GM21526 (cell line): ENCODE measurements around the gene CDKAL1.
A peak's percentile ranks its signal among the peaks of the same experiment; 100 is the strongest.

ENCODE experiments used
- ATAC-seq: cut with Tn5 transposase; IDR thresholded peaks from one replicate; pipeline ENCODE4 v1.9.1; 2021; ENCODE audit warnings: moderate library complexity; ENCODE audit not compliant: unreplicated experiment, low FRiP score

Gene CDKAL1

DNA sequence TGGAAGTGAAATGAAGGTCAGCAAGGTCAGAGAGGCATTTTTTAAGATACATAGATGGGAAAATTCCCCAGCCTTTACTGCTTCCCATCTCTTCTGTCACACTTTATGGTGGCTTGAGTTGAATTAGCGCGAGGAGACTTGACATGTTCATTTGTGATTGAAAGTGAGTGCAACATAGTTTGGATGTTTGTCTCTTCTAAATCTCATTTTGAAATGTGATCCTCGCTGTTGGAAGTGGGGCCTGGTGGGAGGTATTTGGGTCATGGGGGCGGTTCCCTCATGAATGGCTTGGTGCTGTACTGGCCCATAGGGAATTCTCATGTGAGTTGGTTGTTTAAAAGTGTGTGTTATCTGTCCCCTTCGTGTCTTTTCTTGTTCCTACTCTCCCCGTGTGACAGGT is 237.2 kb downstream of the CDKAL1 start:
- ATAC-seq: no peak

DNA sequence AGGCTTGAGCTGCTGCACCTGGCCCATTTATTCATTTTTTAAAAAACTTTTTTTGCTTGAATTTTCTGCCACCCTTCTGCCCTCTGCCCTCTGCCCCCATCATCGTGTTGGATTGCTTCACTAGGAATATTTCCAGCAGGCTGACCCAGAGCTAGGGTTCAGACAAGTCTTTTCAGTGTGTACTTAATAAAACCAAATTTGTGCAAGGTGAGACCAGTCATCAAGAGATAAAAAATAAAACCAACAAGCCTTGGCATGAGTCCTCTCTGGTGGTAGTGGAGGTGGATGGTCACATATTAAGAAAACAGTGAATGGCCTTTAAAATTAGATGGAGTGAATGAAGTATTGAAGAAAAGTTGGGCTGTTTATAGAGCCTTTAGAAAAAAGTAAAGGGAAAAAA is 239.6 kb downstream of the CDKAL1 start:
- ATAC-seq: no peak

DNA sequence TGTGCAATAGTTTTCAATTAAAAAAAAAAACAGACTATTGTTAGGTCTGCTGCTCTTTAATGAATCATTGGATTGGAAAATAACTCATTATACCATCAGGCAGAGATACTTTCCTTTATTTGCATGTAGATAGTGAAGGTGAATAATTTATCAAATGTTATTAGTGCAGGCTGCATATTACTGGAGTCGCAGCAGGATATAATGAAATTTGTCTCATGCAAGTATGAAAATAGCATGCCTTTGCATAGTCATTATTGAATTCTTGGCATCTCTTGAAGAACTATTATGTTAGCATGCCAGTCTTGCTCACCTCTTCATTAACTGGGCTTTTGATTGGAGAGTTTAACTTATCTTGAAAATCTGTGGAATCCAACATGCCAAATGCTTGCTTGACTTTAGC is 241.7 kb downstream of the CDKAL1 start:
- ATAC-seq: no peak

DNA sequence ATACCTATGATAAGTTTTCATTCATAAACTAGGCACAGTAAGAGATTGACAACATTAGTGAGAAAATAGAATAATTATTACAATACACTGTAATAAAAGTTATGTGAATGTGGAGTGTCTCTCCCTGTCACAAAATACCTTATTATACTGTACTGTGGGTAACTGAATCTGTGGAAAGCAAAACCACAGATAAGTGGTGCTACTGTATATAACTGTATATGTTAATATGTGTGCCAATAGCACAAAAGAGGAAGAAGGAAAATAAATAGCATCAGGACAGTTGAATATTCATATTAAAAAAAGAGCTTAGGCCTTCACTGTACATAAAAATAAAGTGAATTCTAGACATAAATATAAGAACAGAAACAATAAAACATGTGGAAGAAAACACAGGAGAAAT is 243.5 kb downstream of the CDKAL1 start:
- no peak for ATAC-seq

DNA sequence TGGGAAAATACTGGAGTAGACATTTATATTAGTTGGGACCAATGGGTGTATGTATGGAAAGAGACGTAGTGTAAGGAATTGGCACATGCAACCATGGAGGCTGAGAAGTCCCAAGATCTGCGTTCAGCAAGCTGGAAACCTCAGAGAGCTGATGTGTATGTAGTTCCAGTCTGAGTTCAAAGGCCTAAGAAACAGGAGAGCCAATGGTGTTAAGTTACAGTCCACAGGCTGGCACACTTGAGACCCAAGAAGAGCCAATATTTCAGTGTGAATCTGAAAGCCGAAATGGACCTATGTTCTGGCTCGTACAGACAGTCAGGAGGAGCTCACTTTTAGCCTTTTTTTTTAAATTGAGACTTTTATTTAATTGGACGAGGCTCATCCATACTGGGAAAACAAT is 244.2 kb downstream of the CDKAL1 start:
- no peak for ATAC-seq

DNA sequence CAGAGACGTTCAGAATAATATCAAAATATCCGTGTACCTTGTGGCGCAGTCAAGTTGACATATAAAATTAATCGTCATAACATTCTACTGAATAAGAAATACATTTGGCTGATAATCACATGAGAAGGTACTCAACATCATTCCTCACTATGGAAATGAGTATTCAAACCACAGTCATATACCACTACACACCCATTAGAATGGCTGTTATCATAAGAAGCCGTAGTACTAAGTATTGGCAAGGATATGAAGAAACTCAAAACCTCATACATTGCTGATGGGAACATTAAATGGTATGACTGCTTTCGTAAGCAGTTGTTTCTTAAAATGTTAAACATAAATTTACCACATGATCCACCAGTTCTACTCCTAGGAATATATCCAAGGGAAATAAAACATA is 244.7 kb downstream of the CDKAL1 start:
- no peak for ATAC-seq

DNA sequence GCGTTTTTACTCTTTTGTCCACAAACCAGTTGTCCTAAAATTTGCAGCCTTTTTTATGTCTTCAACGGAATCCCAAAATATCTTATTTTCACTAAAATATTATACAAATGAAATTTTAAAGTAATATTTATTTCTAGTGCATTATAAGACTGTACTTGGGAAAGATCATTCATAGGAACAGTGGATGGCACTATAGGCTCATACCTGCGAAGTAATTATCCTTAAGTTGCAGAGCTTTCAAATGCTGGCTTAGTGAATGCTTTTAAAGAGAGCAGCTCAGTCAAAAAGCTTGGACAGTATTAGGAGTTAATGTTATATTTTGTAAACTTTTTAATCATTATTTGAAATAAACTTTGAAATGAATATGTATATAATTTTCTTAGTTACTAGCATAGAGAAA is 254.9 kb downstream of the CDKAL1 start:
- ATAC-seq: no peak

DNA sequence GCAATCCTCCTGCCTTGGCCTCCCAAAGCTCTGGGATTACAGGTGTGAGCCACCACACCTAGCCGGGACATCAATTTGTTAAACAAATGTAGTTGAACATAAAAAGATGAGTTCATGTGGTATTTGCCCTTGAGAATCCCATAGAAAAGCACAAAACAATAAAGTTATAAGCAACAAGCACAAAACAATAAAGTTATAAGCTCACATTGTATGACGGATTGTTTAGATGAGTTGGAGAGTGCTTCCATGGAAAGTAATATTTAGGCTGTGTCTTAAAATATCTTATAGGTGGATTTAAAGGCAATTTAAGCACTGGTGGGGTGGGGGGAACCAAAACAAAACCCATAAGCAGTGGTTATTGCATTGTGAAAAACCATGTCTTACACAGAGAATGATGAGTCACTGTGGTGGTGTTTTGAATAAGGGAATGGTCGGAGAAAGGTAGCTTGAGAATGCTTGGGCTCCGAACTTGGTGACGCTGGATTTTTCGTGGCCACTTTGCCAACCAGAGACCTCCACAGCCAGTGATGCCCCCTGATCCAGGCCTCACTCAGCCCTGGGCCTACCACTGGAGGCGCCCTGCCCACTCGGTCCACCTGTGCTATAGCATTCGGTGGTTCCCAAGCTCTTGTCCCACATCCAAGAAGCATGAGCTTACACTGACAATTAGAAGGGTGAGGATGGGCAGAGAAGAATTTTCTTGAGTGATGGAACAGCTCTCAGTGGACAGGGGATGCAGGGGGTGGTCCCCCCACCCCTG is 256.0 kb downstream of the CDKAL1 start:
- no peak for ATAC-seq

DNA sequence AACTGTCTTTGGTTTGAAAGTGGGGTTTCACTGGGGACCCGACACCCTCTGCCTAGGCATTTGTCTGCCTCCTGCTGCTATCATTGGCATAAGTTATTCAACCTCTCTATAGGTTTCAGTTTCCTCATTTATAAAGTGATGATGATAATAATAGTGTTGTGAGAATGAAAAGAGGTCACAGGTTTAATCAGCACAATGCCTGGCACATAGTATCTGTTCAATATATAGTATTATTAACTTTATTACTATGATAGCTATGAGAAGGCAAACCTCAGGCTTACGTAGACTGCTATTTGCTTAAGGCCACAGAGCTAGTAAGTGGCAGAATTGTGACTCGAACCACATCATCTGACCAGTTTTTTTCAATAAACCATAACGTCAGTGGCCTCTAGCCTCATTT is 256.8 kb downstream of the CDKAL1 start:
- no peak for ATAC-seq

DNA sequence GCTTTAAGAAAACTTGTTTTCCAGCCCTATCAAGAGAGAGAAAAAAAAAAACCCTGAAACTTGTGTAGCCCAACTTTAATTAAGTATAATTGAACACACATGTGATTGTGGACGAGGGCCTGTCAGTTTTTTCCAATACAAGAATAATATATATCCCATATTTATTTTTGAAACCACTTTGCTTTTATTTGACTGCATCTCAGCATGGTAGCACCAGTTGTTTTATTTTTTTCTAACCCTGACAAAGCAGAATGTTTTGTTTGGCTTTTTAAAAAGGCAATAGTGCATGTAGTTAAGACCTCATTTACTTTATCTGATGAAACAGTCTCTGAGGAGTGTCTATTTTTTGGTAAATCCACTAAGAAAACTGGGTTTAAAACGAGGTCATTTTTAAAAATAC is 257.7 kb downstream of the CDKAL1 start:
- ATAC-seq: no peak

DNA sequence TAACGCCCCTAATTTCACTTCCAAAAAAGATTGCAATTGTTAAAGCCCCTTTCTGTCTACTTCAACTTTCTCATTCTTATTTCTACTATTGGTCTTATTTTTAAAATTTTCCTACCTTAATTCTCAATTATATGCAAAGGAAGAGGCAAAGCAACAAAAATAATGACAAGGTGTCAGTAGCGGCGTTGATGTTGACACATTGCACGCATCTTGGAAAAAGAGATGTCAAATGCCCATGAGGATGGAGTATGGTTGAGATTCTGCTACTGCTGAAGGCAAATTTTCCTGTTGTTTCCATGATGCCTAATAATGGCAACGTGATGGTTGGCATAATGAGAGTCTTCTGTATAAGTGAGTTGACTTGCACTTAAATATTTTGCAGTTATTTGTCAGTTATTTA is 258.9 kb downstream of the CDKAL1 start:
- no peak for ATAC-seq

DNA sequence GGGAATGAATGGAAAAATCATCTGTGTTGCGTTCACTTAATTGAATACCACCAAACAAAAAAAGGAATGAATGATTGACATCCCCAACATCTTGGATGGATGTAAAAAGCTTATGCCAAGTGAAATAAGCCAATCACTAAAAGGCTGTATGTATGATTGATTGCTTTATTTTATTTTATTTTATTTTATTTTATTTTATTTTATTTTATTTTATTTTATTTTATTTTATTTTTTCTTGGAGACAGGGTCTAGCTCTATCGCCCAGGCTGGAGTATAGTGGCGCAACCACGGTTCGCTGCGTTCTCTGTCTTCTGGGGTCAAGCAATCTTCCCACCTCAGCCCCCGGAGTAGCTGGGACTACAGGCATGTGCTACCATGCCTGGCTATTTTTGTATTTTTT is 263.3 kb downstream of the CDKAL1 start:
- no peak for ATAC-seq

DNA sequence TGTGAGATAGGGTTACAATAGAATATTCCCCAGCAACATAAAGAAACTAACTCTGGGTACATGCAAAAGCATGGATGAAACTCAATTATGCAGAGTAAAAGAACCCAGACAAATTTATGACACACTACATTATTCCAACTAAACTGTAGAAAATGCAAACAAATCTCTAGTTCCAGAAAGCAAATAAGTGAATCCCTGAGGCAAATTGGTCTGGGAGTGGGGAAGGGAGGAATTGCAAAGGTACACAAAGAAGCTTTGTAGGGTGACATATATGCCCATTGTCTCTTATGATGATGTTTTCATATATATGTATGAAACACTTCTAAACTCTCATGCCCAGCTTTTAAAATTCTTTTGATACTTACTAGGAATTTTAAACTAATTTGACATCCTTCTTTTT is 266.0 kb downstream of the CDKAL1 start:
- no peak for ATAC-seq

DNA sequence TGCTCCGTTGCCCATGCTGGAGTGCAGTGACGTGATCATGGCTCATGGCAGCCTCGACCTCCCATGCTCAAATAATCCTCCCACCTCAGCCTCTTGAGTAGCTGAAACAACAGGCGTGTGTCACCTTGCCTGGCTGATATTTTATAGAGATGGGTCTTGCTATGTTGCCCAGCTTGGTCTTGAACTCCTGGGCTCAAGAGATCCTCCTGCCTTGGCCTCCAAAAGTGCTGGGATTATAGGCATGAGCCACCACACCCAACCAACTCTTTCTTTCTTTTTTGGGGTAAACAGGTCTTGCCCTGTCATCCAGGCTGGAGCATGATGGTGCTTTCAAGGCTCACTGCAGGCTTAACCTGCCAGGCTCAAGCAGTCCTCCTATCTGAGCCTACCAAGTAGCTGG is 266.4 kb downstream of the CDKAL1 start:
- ATAC-seq: no peak

DNA sequence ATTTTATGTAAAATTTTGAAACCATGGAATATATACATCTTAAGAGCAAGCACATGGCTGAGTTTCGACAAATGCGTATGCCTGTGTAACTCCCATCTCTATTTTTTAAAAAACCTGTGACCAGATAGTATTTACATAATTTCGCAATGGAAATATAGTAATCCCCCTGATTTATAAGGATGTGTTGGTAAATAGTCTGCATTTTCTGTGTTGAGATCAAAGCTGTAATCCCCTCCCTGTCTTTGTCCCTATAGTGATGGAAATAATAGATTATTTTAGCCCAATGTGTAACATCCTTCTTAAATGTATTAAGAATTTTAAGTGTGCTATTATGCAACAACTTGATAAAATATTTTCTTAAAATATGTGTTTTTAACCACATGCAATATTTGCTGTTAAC is 267.3 kb downstream of the CDKAL1 start:
- no peak for ATAC-seq

DNA sequence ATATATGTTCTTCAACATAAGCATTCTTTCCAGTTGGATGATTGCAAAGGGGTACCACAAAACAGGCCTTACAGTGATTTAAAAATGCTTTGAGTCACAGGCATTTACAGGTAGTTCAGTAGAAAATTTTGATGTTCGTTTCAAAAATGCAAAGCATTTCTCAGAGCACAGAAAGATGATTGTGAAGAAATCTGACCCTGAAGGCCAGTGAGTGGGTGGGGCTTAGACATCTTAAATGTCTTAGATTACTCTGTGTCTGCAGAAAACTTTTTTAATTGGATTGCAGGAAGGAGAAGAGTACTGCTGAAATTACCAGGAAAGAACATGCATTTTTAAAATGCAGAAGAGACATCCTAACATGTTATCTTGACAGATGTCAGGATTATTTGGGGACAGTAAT is 268.3 kb downstream of the CDKAL1 start:
- no peak for ATAC-seq

DNA sequence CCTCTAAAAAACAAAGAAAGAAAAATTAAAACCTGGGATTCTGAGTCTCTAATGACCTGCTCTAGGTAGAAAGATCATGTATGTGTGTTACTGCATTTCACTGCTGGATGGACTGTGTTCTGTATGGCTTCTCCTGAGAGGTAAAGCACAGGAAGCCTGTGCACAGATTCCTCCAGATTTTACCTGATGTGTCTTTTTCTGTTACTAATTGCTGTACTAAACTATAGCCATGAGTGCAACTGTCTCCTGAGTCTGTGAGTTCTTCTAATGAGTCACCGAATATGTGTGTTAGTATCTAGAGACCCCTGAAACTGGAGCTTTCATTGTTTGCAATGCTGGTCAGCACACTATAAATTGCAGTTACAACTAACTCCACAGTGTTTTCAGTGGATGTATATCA is 270.8 kb downstream of the CDKAL1 start:
- ATAC-seq: peak; percentile 62

DNA sequence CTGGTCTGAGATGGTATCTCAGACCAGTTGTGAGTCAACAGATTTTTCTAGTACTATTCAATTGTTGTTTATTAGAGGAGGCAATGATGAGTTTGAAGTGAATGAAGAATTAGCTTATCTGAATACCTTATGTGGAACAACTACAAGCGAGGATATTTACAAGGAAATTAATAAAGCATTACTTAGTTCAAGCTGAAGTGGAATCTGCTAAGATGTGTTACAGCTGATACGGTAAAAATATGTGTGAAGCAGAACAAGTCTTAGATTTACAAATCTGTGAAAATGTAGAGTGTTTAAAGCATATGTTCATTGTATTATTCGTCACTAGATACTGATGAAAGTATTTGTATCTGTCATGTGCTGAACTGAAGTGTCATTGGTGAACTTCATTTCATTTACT is 272.4 kb downstream of the CDKAL1 start:
- ATAC-seq: no peak

DNA sequence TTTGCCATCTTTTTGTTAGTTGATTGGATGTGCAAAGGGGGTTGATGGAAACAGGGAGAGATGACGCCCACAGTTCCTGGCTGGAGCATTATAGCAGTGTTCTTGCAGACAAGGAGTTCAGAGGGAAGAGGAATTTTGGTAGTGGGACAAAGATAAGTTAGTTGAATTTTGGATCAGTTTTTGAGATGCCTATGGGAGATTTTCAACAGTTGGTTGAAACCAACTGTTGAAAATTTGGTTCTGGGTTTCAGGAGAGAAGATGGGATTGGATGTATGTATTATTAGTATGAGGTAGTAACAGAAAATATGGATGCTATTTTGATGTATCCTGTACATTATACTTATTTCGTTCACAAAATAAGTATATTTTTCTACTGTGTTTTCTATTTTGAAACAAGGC is 274.2 kb downstream of the CDKAL1 start:
- ATAC-seq: no peak

DNA sequence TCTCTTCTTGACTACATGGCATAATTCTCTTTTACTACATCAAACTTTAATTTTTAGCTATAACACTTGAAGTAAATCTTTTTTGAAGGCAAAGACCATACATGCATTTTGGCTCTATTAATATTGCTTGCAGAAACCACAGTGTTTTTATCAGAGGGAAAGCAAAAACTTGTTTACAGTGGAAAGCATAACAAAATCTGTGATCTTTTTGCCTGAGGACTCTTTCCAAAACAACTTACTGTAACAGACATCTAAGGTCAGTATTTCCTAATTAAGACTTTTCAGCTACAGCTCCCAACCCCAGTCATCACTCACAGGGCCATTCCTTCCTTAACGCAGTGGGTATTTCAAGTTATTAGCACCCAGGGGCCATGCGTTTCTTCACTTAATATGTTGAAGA is 274.7 kb downstream of the CDKAL1 start:
- no peak for ATAC-seq

DNA sequence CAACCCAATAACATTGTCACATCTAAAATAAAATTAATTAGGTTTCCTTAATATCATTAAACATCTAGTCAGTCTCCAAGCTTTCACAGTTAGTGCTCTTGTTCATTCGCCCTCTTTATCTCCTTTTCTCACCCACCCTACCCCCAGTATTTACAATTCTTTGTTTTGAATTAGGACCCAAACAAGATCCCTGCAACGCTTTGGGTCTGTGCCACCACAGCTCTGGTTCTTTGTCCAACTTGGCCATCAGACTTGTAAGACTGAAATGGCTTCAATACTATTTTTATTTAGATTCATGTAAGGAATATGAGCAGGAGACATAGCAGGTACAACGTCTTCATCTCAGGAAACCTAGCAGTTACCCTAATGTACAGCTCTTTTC is 276.5 kb downstream of the CDKAL1 start:
- ATAC-seq: no peak

DNA sequence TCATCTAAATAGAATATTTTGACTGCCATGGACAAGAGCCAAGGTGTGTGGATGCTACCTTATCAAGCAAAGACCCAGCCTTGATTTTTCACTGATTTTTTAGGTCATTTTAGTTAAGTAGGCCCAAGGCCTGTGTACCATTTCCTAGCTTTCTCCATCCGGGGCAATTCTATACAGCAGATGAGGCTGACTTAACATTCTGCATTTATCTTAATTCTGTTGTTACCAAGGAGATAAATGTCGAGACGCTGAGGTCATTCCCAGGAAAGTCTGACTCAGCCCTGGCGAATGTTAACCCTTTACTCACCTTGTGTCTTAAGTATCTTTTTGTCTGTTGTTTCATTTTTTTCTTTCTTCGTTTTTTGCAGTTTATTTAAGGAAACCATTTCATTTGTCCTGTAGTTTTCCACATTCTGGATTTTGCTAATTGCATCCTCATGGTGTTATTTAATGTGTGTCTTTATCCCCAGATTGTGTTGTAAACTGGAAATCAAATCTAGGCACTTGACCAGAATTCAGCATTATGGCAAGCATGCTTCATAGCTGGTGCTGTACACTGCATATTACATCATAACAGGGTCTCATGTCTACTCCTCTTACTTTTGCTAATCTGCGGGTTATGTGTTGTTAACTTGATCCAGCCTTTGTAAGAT is 277.0 kb downstream of the CDKAL1 start:
- ATAC-seq: no peak

DNA sequence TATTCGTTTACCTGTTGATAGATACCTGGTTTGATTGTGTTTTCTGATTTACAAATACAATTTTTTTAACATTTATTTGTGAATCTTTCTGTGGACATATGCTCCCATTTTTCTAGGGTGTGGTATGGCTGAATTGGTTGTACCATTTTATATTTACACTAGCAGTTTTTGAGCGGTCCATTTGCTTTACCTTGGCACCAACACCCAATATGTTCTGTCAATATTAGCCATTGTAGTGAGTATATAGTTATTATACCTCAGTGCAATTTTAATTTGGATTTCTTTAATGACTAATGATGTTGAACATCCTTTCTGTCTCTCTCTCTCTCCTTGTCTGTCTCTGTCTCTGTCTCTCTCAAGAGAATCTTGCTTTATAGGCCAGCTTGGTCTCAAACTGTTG is 278.5 kb downstream of the CDKAL1 start:
- no peak for ATAC-seq
